Endothelial cell of umbilical vein (primary cell): ENCODE measurements around the gene BPIFA3. TPM values are rescaled to one million over a fixed set of nuclear protein-coding genes. Genes with fewer than 3 reads are reported as not detected.

Experiments
- BruUV-seq: library from RNA; stranded (reverse); fragments of 400-500 nt; replicated peaks from 2 replicates; lab custom pipeline; 2021; lab: Mats Ljungman, UMichigan
- CTCF ChIA-PET: fragments of 300-600, 350-600 bp; sonication (Branson Sonifier 250); formaldehyde crosslinking; loops from one replicate; lab custom pipeline; 2021; ENCODE audit warnings: antibody characterized with exemption, inconsistent platforms; lab: Charles Lee
- POLR2A ChIA-PET: fragments of 300-600, 350-600 bp; sonication (Branson Sonifier 250); formaldehyde crosslinking; loops from one replicate; lab custom pipeline; 2021; ENCODE audit warnings: antibody characterized with exemption, inconsistent platforms; lab: Charles Lee
- DNase-seq: peaks from one replicate; pipeline ENCODE4 v3.0.0-alpha.2; 2011; ENCODE audit warnings: low read depth, low spot score
- FAIRE-seq: peaks from 2 replicates; lab custom pipeline; 2011; peaks lifted over from hg19 to GRCh38; lab: Jason Lieb, UNC
- H2AFZ ChIP-seq: 2 replicates; pipeline ENCODE4 v1.6.0; 2012; ENCODE audit warnings: low read depth, low read length, control low read depth, inconsistent platforms
- H3K27ac ChIP-seq: 2 replicates; pipeline ENCODE4 v1.5.1; 2011; ENCODE audit warnings: low read depth, mild to moderate bottlenecking, control low read depth, low read length, moderate library complexity; ENCODE audit not compliant: insufficient read depth
- H3K27me3 ChIP-seq, 2 experiments: 2 replicates each; pipeline versions ENCODE4 v1.6.0 to v1.6.1; 2011; ENCODE audit warnings: low read length in 2 of 2, mixed read lengths in 1 of 2; ENCODE audit not compliant: control insufficient read depth in 2 of 2, insufficient read depth in 2 of 2
- H3K36me3 ChIP-seq, 2 experiments: 2 replicates in 1 of 2; 3 replicates in 1 of 2; pipeline ENCODE4 v1.5.1; 2011; ENCODE audit warnings: low read length in 2 of 2, mild to moderate bottlenecking in 1 of 2, moderate library complexity in 1 of 2; ENCODE audit not compliant: control insufficient read depth in 2 of 2, insufficient read depth in 2 of 2; ENCODE audit errors: extremely low read depth in 1 of 2
- H3K4me1 ChIP-seq: 3 replicates; pipeline ENCODE4 v1.5.1; 2011; ENCODE audit warnings: mild to moderate bottlenecking, low read length; ENCODE audit not compliant: control insufficient read depth, insufficient read depth; ENCODE audit errors: extremely low read depth
- H3K4me2 ChIP-seq: 2 replicates; pipeline ENCODE4 v1.6.1; 2011; ENCODE audit warnings: low read length, control low read depth, mixed read lengths; ENCODE audit not compliant: insufficient read depth
- H3K4me3 ChIP-seq, 3 experiments: fragments of 200-600 bp in 1 of 3; sonication (generic), shearing (Covaris generic) in 1 of 3; replicated peaks in 1 of 3; 2 replicates each; pipeline ENCODE4 v1.5.1; 2011 to 2016; ENCODE audit warnings: control low read depth in 3 of 3, low read length in 3 of 3, mild to moderate bottlenecking in 2 of 3, inconsistent platforms in 1 of 3, low read depth in 1 of 3, moderate library complexity in 1 of 3; ENCODE audit not compliant: insufficient read depth in 1 of 3
- H3K79me2 ChIP-seq: 2 replicates; pipeline ENCODE4 v1.6.0; 2012; ENCODE audit warnings: low read length, inconsistent platforms; ENCODE audit not compliant: control insufficient read depth, insufficient read depth
- H3K9ac ChIP-seq: replicated peaks from 2 replicates; pipeline ENCODE3; 2011; ENCODE audit warnings: low read length, control low read depth; ENCODE audit not compliant: insufficient read depth; ENCODE audit errors: extremely low read depth
- H3K9me1 ChIP-seq: replicated peaks from 3 replicates; pipeline ENCODE4 v1.6.0; 2011; ENCODE audit warnings: mild to moderate bottlenecking, low read length; ENCODE audit not compliant: control insufficient read depth, insufficient read depth; ENCODE audit errors: extremely low read depth
- H3K9me3 ChIP-seq: replicated peaks from 2 replicates; pipeline ENCODE4 v1.5.1; 2012; ENCODE audit warnings: low read length, inconsistent platforms; ENCODE audit not compliant: control insufficient read depth, insufficient read depth
- H4K20me1 ChIP-seq: replicated peaks from 2 replicates; pipeline ENCODE3; 2011; ENCODE audit warnings: mild to moderate bottlenecking, low read length; ENCODE audit not compliant: control insufficient read depth, insufficient read depth; ENCODE audit errors: extremely low read depth
- CTCF ChIP-seq, 2 donors: IDR thresholded peaks; 1 replicate in 1 of 2; 2 replicates in 1 of 2; pipeline ENCODE4 v1.5.1; 2011; ENCODE audit warnings: low read length in 2 of 2, mild to moderate bottlenecking in 2 of 2, moderate library complexity in 2 of 2, control low read depth in 1 of 2, inconsistent platforms in 1 of 2, low read depth in 1 of 2; ENCODE audit not compliant: insufficient read depth in 1 of 2; ENCODE audit errors: extremely low read depth in 1 of 2
- EZH2 ChIP-seq: IDR thresholded peaks from 2 replicates; pipeline ENCODE4 v1.6.1; 2012; ENCODE audit warnings: borderline replicate concordance, low read depth, mild to moderate bottlenecking, moderate library complexity, low read length, inconsistent platforms; ENCODE audit not compliant: severe bottlenecking
- FOS ChIP-seq: IDR thresholded peaks from 2 replicates; pipeline ENCODE4 v1.6.1; 2011; ENCODE audit warnings: mild to moderate bottlenecking, low read length, moderate library complexity, borderline replicate concordance; ENCODE audit not compliant: insufficient read depth
- GATA2 ChIP-seq: IDR thresholded peaks from 2 replicates; pipeline ENCODE4 v1.7.0; 2011; ENCODE audit warnings: low read depth, mild to moderate bottlenecking, moderate library complexity, mixed read lengths, low read length; ENCODE audit not compliant: insufficient read length, insufficient read depth
- JUN ChIP-seq: IDR thresholded peaks from 2 replicates; pipeline ENCODE4 v1.6.1; 2011; ENCODE audit warnings: borderline replicate concordance, low read depth; ENCODE audit not compliant: insufficient read length, insufficient read depth
- MAX ChIP-seq: IDR thresholded peaks from 2 replicates; pipeline ENCODE4 v1.6.1; 2011; ENCODE audit not compliant: insufficient read depth, insufficient read length
- MYC ChIP-seq: IDR thresholded peaks from one replicate; pipeline ENCODE4 v1.6.1; 2011; ENCODE audit warnings: mild to moderate bottlenecking, low read depth, low read length
- POLR2A ChIP-seq: IDR thresholded peaks from 2 replicates; pipeline ENCODE4 v1.6.1; 2012; ENCODE audit warnings: low read depth, mild to moderate bottlenecking, control low read depth, low read length
- POLR2AphosphoS5 ChIP-seq: IDR thresholded peaks from 2 replicates; pipeline ENCODE4 v1.6.1; 2012; ENCODE audit warnings: low read depth, mild to moderate bottlenecking, control low read depth, low read length, moderate library complexity; ENCODE audit not compliant: insufficient read depth
- dilution Hi-C: fragments of 300-500 bp; cut with MboI; formaldehyde crosslinking; loops from one replicate; pipeline ENCODE4 v1.15.0; 2019; ENCODE audit warnings: low sequenced_read_pairs; ENCODE audit not compliant: extremely low pct_ligation_motif_present
- intact Hi-C: fragments of 100-400 bp; cut with micrococcal nuclease; formaldehyde crosslinking; loops from one replicate; pipeline ENCODE4 v1.10.0; 2022
- polyA plus RNA-seq, 4 experiments: library from polyadenylated mRNA; depleted of rRNA in 3 of 4; stranded (reverse) in 3 of 4; unstranded in 1 of 4; fragments of >200 nt; gene quantifications; 2 replicates each; pipeline versions ENCODE4 v1.2.1 to v1.2.3, GENCODE V29; 2011 to 2012; ENCODE audit warnings: missing spikeins in 1 of 4
- total RNA-seq: library from RNA; stranded (reverse); gene quantifications from 2 replicates; pipeline ENCODE4 v1.2.3, GENCODE V29; 2021

BPIFA3 gene
- total and polyA plus RNA-seq, 2 donors (not counting 3 experiments of a cell fraction or from before 2014, with no cell fraction given): not detected

DNA sequence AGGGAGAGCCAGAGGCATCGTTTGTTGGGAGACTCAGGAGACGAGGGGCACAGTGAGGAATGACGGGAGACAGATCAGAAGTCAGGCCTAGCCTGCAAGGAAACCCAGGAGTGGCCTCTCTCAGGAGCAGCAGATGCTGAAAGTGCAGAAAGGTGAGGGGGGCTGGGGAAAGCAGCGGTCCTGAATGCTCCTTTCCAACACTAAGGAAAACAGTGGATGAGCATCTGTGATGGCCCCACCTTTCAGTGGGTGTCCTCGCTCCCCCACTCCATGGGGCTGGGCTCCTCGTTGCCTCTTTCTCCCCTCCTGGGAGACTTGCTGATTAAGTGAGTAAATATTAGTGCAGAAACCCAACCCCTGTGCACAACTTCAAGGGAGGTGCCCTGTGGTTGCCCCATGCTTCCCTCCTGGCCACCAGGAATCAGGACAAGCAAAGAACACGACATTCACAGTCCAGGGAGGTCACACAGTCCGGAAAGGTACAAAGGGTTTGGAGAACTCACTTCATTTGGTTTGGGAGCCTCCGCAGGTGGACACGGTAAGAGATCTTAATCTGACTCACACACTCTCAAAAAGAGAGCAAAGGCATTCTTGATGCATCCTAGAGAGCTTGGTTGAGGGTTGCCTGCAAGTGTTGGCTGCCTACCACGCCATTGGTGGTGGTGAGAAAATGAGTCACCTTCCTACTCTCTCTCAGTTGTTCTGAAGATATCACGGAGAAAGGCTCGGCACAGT is 56.1 kb downstream of the BPIFA3 start:
- Histone ChIP-seq H2AFZ (no peak overlapping the region), H3K9ac (no peak overlapping the region), H3K4me3 (no peak overlapping the region), H3K27ac (no peak overlapping the region), H3K9me3 (no peaks in the 10 kb centered on the region), H3K9me1 (no peaks in the 10 kb centered on the region), H3K4me1 (no peaks in the 10 kb centered on the region), H3K79me2 (no peaks in the 10 kb centered on the region), H4K20me1 (no peaks in the 10 kb centered on the region), H3K36me3 (no peaks in the 10 kb centered on the region), H3K27me3 (peaks cover 0 to 6% of the 10 kb centered on the region in 2 experiments), H3K4me2 (no peak overlapping the region)
- ChIA-PET POLR2A (no interaction called here), CTCF (no interaction called here)
- dilution Hi-C loops: no loop called here
- BruUV-seq: no TSS peak
- DNase-seq (no peak), FAIRE-seq (no peak)
- intact Hi-C loops: no loop called here
- TF ChIP-seq MYC (no peak), GATA2 (no peak), POLR2AphosphoS5 (no peak), FOS (no peak), MAX (no peak), EZH2 (no peak), CTCF (IDR thresholded peaks at IDR 0.05; ENCODE audit: extremely low read depth in 1 of 2, insufficient read depth in 1 of 2, low read depth in 1 of 2, low read length in 2 of 2) (no peak), POLR2A (no peak), JUN (no peak)
